ENCODE measurements around the gene MEIS1. TPM values are rescaled to one million over a fixed set of nuclear protein-coding genes. Genes with fewer than 3 reads are reported as not detected.
A peak's percentile ranks its signal among the peaks of the same experiment; 100 is the strongest.

The MEIS1 gene
- total and polyA plus RNA-seq, 2 donors (not counting 1 experiment from before 2014, with no cell fraction given) = 48.3 to 139 TPM

GRCh38 chr2:66577321-66578053 lies 142.6 kb downstream of the MEIS1 start:
- Histone ChIP-seq H3K27ac (ENCODE audit: insufficient read depth, low read length) (peak overlapping the region; percentile 91), H3K4me1 (ENCODE audit: control insufficient read depth, extremely low read depth, insufficient read depth, low read length) (peaks cover 6% of the 10 kb centered on the region), H3K36me3 (ENCODE audit: control insufficient read depth, insufficient read depth, low read length) (no peaks in the 10 kb centered on the region), H3K4me3 (replicated peaks in 1 of 4; ENCODE audit: control extremely low read depth in 1 of 4, insufficient read depth in 1 of 4, low read depth in 3 of 4, low read length in 4 of 4) (peak overlapping the region; percentile 53 to 75 (median 63)), H3K79me2 (ENCODE audit: control insufficient read depth, insufficient read depth, low read length) (peaks cover 42% of the 10 kb centered on the region), H2AFZ (ENCODE audit: low read length) (peak overlapping the region; percentile 26), H3K9me3 (ENCODE audit: control insufficient read depth, insufficient read depth, low read depth, low read length) (no peaks in the 10 kb centered on the region), H3K9ac (ENCODE audit: insufficient read depth, low read length) (peak overlapping the region; percentile 63), H4K20me1 (ENCODE audit: control insufficient read depth, extremely low read depth, insufficient read depth, low read length) (no peaks in the 10 kb centered on the region), H3K27me3 (ENCODE audit: control insufficient read depth, insufficient read depth, low read length) (no peaks in the 10 kb centered on the region), H3K4me2 (ENCODE audit: extremely low read depth, insufficient read depth, low read length) (peak overlapping the region; percentile 99)
- DNase-seq (ENCODE audit: low read depth in 2 of 2) = peak in 1 of 2 donors; percentile 72
- no peak for TF ChIP-seq EZH2 (IDR thresholded peaks at IDR 0.05; ENCODE audit: low read length, missing control alignments)
- TF ChIP-seq CTCF (conservative IDR thresholded peaks at IDR 0.05 in 1 of 2, IDR thresholded peaks at IDR 0.05 in 1 of 2; ENCODE audit: low read depth in 1 of 2, low read length in 2 of 2) = no peak

- peak overlapping the region; percentile 27 for H2AFZ ChIP-seq (ENCODE audit: low read length)
- peak overlapping the region; percentile 47 for H3K9ac ChIP-seq (ENCODE audit: insufficient read depth, low read length)
- peak overlapping the region; percentile 53 to 75 (median 63) for H3K4me3 ChIP-seq (replicated peaks in 1 of 4; ENCODE audit: control extremely low read depth in 1 of 4, insufficient read depth in 1 of 4, low read depth in 3 of 4, low read length in 4 of 4)
- DNase-seq (ENCODE audit: low read depth in 2 of 2) = peak in 1 of 2 donors; percentile 82
- H3K79me2 ChIP-seq (ENCODE audit: control insufficient read depth, insufficient read depth, low read length) = peaks cover 38% of the 10 kb centered on the region
- no peaks in the 10 kb centered on the region for H3K27me3 ChIP-seq (ENCODE audit: control insufficient read depth, insufficient read depth, low read length)
- H4K20me1 ChIP-seq (ENCODE audit: control insufficient read depth, extremely low read depth, insufficient read depth, low read length) = no peaks in the 10 kb centered on the region
- no peaks in the 10 kb centered on the region for H3K36me3 ChIP-seq (ENCODE audit: control insufficient read depth, insufficient read depth, low read length)
- peak overlapping the region; percentile 99 for H3K4me2 ChIP-seq (ENCODE audit: extremely low read depth, insufficient read depth, low read length)
- peaks cover 7% of the 10 kb centered on the region for H3K4me1 ChIP-seq (ENCODE audit: control insufficient read depth, extremely low read depth, insufficient read depth, low read length)
- TF ChIP-seq EZH2 (IDR thresholded peaks at IDR 0.05; ENCODE audit: low read length, missing control alignments) = no peak
- no peak for TF ChIP-seq CTCF (conservative IDR thresholded peaks at IDR 0.05 in 1 of 2, IDR thresholded peaks at IDR 0.05 in 1 of 2; ENCODE audit: low read depth in 1 of 2, low read length in 2 of 2)
- H3K9me3 ChIP-seq (ENCODE audit: control insufficient read depth, insufficient read depth, low read depth, low read length) = no peaks in the 10 kb centered on the region
- peak overlapping the region; percentile 91 for H3K27ac ChIP-seq (ENCODE audit: insufficient read depth, low read length)
These were observed 143.2 kb downstream of the MEIS1 start for GRCh38 chr2:66578054-66578686.

- TF ChIP-seq CTCF (conservative IDR thresholded peaks at IDR 0.05 in 1 of 2, IDR thresholded peaks at IDR 0.05 in 1 of 2; ENCODE audit: low read depth in 1 of 2, low read length in 2 of 2) (no peak), EZH2 (IDR thresholded peaks at IDR 0.05; ENCODE audit: low read length, missing control alignments) (no peak)
- Histone ChIP-seq H3K79me2 (ENCODE audit: control insufficient read depth, insufficient read depth, low read length) (peaks cover 33% of the 10 kb centered on the region), H3K27ac (ENCODE audit: insufficient read depth, low read length) (peak overlapping the region; percentile 91), H3K36me3 (ENCODE audit: control insufficient read depth, insufficient read depth, low read length) (no peaks in the 10 kb centered on the region), H2AFZ (ENCODE audit: low read length) (no peak overlapping the region), H3K27me3 (ENCODE audit: control insufficient read depth, insufficient read depth, low read length) (no peaks in the 10 kb centered on the region), H4K20me1 (ENCODE audit: control insufficient read depth, extremely low read depth, insufficient read depth, low read length) (no peaks in the 10 kb centered on the region), H3K9me3 (ENCODE audit: control insufficient read depth, insufficient read depth, low read depth, low read length) (no peaks in the 10 kb centered on the region), H3K4me2 (ENCODE audit: extremely low read depth, insufficient read depth, low read length) (peak overlapping the region; percentile 99), H3K9ac (ENCODE audit: insufficient read depth, low read length) (peak overlapping the region; percentile 10), H3K4me1 (ENCODE audit: control insufficient read depth, extremely low read depth, insufficient read depth, low read length) (peaks cover 9% of the 10 kb centered on the region), H3K4me3 (replicated peaks in 1 of 4; ENCODE audit: control extremely low read depth in 1 of 4, insufficient read depth in 1 of 4, low read depth in 3 of 4, low read length in 4 of 4) (peak overlapping the region; percentile 47 to 75 (median 63))
- peak in 1 of 2 donors; percentile 48 for DNase-seq (ENCODE audit: low read depth in 2 of 2)
These were observed 143.8 kb downstream of the MEIS1 start for GRCh38 chr2:66578687-66579106.
